DMS 273 treated with DMSO at 0.1 percent for 48 hours (cell line): ENCODE data around the gene IHH.

Experiments
- DNase-seq: peaks from one replicate; lab custom pipeline; 2025; lab: John Stamatoyannopoulos, UW

Gene IHH

GRCh38 chr2:219073413-219074129 lies 12.8 kb upstream of the IHH start:
- DNase-seq = peak; percentile 14

- no peak for DNase-seq
Observed at GRCh38 chr2:219072741-219073250, 12.1 kb upstream of the IHH start.

- DNase-seq = no peak
Observed at GRCh38 chr2:219071131-219071816, 10.6 kb upstream of the IHH start.

- no peak for DNase-seq
Observed at GRCh38 chr2:219065484-219065883, 4.8 kb upstream of the IHH start.

- no peak for DNase-seq
Observed at GRCh38 chr2:219062081-219062480, 1.4 kb upstream of the IHH start.

GRCh38 chr2:219059725-219060682 lies 717 bp downstream of the IHH start:
- DNase-seq = no peak

GRCh38 chr2:219059375-219059724 lies 1.4 kb downstream of the IHH start:
- no peak for DNase-seq

- DNase-seq = no peak
Observed at GRCh38 chr2:219058541-219059374, 2.0 kb downstream of the IHH start.

GRCh38 chr2:219057709-219058540 lies 2.8 kb downstream of the IHH start:
- DNase-seq = no peak

- DNase-seq = no peak
Observed at GRCh38 chr2:219056896-219057708, 3.6 kb downstream of the IHH start.

- no peak for DNase-seq
Observed at GRCh38 chr2:219056176-219056895, 4.4 kb downstream of the IHH start.

- DNase-seq = no peak
Observed at GRCh38 chr2:219054956-219055903, 5.5 kb downstream of the IHH start.

GRCh38 chr2:219049282-219049681 lies 11.4 kb downstream of the IHH start:
- DNase-seq = no peak

- DNase-seq = no peak
Observed at GRCh38 chr2:219045937-219046550, 14.7 kb downstream of the IHH start.

- DNase-seq = no peak
Observed at GRCh38 chr2:219042750-219043149, 18.0 kb downstream of the IHH start.

- DNase-seq = no peak
Observed at GRCh38 chr2:219042157-219042556, 18.6 kb downstream of the IHH start.

- no peak for DNase-seq
Observed at GRCh38 chr2:219041252-219041651, 19.5 kb downstream of the IHH start, which contains the start of gene CFAP65. Gene CFAP65, minus strand, starts transcription at chr2:219041516. Its CDS starts 2,468 bp downstream, at chr2:219039048.
